ENCODE measurements around the gene MMP10. TPM values are rescaled to one million over a fixed set of nuclear protein-coding genes. Genes with fewer than 3 reads are reported as not detected.

MMP10 gene
- polyA plus RNA-seq, 1 donor from 2014 or later: not detected

DNA sequence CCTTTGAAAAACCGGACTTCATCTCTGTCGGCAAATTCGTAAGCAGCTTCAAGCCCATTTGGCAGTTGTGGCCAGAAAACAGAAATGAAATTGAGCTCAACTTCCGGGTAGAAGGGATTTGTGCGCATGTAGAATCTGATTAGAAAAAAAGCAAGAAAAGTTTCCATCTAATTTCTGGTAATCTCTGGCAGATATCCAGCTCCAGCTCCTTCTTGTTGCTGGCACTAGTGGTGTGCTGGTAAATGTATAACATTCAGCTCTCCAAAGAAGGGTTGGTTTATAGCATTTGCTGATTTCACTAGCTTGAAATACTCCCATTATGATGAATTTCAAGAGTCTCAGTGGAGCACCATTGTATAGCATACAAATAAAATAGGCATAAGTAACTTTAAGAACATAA is 12.2 kb upstream of the MMP10 start:
- no peaks in the 10 kb centered on the region for H3K9me3 ChIP-seq (ENCODE audit: low read length)
- no peaks in the 10 kb centered on the region for H3K79me2 ChIP-seq (replicated peaks; ENCODE audit: insufficient read depth, low read length)
- H3K9me2 ChIP-seq (ENCODE audit: insufficient read depth, low read length): no peaks in the 10 kb centered on the region
- H3K4me2 ChIP-seq (ENCODE audit: low read length): no peak overlapping the region
- no peak overlapping the region for H2AFZ ChIP-seq (ENCODE audit: low read depth, low read length)
- no peaks in the 10 kb centered on the region for H4K20me1 ChIP-seq (ENCODE audit: insufficient read depth)
- H3K9ac ChIP-seq (ENCODE audit: low read length): no peak overlapping the region
- no peak for TF ChIP-seq MXI1 (conservative IDR thresholded peaks at IDR 0.05; ENCODE audit: poor library complexity, severe bottlenecking)
- TF ChIP-seq EZH2 (IDR thresholded peaks at IDR 0.05; ENCODE audit: borderline replicate concordance, insufficient read depth, low read length, poor library complexity, severe bottlenecking): no peak
- TF ChIP-seq, protein P1, sequence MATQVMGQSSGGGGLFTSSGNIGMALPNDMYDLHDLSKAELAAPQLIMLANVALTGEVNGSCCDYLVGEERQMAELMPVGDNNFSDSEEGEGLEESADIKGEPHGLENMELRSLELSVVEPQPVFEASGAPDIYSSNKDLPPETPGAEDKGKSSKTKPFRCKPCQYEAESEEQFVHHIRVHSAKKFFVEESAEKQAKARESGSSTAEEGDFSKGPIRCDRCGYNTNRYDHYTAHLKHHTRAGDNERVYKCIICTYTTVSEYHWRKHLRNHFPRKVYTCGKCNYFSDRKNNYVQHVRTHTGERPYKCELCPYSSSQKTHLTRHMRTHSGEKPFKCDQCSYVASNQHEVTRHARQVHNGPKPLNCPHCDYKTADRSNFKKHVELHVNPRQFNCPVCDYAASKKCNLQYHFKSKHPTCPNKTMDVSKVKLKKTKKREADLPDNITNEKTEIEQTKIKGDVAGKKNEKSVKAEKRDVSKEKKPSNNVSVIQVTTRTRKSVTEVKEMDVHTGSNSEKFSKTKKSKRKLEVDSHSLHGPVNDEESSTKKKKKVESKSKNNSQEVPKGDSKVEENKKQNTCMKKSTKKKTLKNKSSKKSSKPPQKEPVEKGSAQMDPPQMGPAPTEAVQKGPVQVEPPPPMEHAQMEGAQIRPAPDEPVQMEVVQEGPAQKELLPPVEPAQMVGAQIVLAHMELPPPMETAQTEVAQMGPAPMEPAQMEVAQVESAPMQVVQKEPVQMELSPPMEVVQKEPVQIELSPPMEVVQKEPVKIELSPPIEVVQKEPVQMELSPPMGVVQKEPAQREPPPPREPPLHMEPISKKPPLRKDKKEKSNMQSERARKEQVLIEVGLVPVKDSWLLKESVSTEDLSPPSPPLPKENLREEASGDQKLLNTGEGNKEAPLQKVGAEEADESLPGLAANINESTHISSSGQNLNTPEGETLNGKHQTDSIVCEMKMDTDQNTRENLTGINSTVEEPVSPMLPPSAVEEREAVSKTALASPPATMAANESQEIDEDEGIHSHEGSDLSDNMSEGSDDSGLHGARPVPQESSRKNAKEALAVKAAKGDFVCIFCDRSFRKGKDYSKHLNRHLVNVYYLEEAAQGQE (IDR thresholded peaks at IDR 0.05; ENCODE audit: borderline replicate concordance): no peak
- no peak for TF ChIP-seq POLR2AphosphoS5 (IDR thresholded peaks at IDR 0.05)
- TF ChIP-seq EP300 (conservative IDR thresholded peaks at IDR 0.05; ENCODE audit: poor library complexity, severe bottlenecking): no peak
- TF ChIP-seq TAF1 (IDR thresholded peaks at IDR 0.05; ENCODE audit: low read depth): no peak
- no peak for TF ChIP-seq RAD21 (conservative IDR thresholded peaks at IDR 0.05)
- no peak for TF ChIP-seq SMC3 (conservative IDR thresholded peaks at IDR 0.05; ENCODE audit: poor library complexity)
- TF ChIP-seq, protein P2, sequence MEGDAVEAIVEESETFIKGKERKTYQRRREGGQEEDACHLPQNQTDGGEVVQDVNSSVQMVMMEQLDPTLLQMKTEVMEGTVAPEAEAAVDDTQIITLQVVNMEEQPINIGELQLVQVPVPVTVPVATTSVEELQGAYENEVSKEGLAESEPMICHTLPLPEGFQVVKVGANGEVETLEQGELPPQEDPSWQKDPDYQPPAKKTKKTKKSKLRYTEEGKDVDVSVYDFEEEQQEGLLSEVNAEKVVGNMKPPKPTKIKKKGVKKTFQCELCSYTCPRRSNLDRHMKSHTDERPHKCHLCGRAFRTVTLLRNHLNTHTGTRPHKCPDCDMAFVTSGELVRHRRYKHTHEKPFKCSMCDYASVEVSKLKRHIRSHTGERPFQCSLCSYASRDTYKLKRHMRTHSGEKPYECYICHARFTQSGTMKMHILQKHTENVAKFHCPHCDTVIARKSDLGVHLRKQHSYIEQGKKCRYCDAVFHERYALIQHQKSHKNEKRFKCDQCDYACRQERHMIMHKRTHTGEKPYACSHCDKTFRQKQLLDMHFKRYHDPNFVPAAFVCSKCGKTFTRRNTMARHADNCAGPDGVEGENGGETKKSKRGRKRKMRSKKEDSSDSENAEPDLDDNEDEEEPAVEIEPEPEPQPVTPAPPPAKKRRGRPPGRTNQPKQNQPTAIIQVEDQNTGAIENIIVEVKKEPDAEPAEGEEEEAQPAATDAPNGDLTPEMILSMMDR (IDR thresholded peaks at IDR 0.05; ENCODE audit: poor library complexity, severe bottlenecking): no peak
- H3F3A ChIP-seq (ENCODE audit: insufficient read depth, low read length, poor library complexity, severe bottlenecking): no peaks in the 10 kb centered on the region
- H3K27ac ChIP-seq (ENCODE audit: low read length): no peak overlapping the region
- H3K36me3 ChIP-seq (ENCODE audit: insufficient read depth, low read length): no peaks in the 10 kb centered on the region
- no peaks in the 10 kb centered on the region for H3K27me3 ChIP-seq (ENCODE audit: insufficient read depth, low read depth, low read length)
- H3K4me3 ChIP-seq (ENCODE audit: low read length): no peak overlapping the region

DNA sequence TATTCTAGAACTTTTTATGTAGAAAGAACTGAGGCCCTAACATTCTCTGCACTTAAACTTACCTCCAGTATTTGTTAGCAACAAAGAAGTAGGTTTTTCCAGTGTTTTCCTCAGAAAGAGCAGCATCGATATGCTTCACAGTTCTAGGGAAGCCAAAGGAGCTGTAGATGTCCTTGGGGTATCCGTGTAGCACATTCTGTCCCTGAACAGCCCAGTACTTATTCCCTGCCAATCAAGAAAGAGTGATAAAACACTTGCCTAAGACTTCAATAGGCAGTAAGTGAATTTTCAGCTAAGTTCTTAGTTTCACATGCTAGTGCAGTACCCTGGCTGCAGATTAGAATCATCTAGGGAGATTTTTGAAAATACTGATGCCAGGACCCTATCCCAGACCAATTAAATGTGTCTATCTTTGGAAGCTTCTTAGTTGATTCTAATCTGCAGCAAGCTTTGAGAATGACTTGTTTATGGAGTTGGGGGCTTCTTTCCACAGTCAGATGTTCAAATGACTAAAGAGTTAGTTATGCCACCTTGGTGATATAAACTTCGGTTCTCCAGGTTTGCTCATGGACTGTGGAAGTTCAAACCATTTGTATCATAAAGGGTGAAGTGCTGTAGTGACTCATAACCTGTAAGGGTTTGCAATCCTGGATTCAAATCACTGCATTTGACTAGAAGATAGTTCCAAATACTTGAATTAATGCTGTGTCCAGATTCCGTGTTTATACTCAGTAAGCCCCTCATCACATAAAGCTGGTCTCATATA is 11.0 kb upstream of the MMP10 start:
- H2AFZ ChIP-seq (ENCODE audit: low read depth, low read length): no peak overlapping the region
- H3K9me2 ChIP-seq (ENCODE audit: insufficient read depth, low read length): no peaks in the 10 kb centered on the region
- TF ChIP-seq SMC3 (conservative IDR thresholded peaks at IDR 0.05; ENCODE audit: poor library complexity) (no peak), POLR2AphosphoS5 (IDR thresholded peaks at IDR 0.05) (no peak), EP300 (conservative IDR thresholded peaks at IDR 0.05; ENCODE audit: poor library complexity, severe bottlenecking) (no peak), RAD21 (conservative IDR thresholded peaks at IDR 0.05) (no peak), EZH2 (IDR thresholded peaks at IDR 0.05; ENCODE audit: borderline replicate concordance, insufficient read depth, low read length, poor library complexity, severe bottlenecking) (no peak), TAF1 (IDR thresholded peaks at IDR 0.05; ENCODE audit: low read depth) (no peak), MXI1 (conservative IDR thresholded peaks at IDR 0.05; ENCODE audit: poor library complexity, severe bottlenecking) (no peak)
- TF ChIP-seq, protein P2 (IDR thresholded peaks at IDR 0.05; ENCODE audit: poor library complexity, severe bottlenecking): no peak
- TF ChIP-seq, protein P1 (IDR thresholded peaks at IDR 0.05; ENCODE audit: borderline replicate concordance): no peak
- no peak overlapping the region for H3K27ac ChIP-seq (ENCODE audit: low read length)
- no peaks in the 10 kb centered on the region for H3F3A ChIP-seq (ENCODE audit: insufficient read depth, low read length, poor library complexity, severe bottlenecking)
- no peaks in the 10 kb centered on the region for H3K27me3 ChIP-seq (ENCODE audit: insufficient read depth, low read depth, low read length)
- H3K9ac ChIP-seq (ENCODE audit: low read length): no peak overlapping the region
- H3K4me2 ChIP-seq (ENCODE audit: low read length): no peak overlapping the region
- no peaks in the 10 kb centered on the region for H4K20me1 ChIP-seq (ENCODE audit: insufficient read depth)
- no peaks in the 10 kb centered on the region for H3K79me2 ChIP-seq (replicated peaks; ENCODE audit: insufficient read depth, low read length)
- no peaks in the 10 kb centered on the region for H3K36me3 ChIP-seq (ENCODE audit: insufficient read depth, low read length)
- H3K4me3 ChIP-seq (ENCODE audit: low read length): no peak overlapping the region
- no peaks in the 10 kb centered on the region for H3K9me3 ChIP-seq (ENCODE audit: low read length)

Measured in neural cell (in vitro differentiated cells).